GM10266 (cell line): Measurements from ENCODE around the gene LMO2.
A peak's percentile ranks its signal among the peaks of the same experiment; 100 is the strongest.

Experiments
- DNase-seq: peaks from one replicate; pipeline ENCODE4 v3.0.0; 2012; ENCODE audit errors: extremely low spot score
- TF ChIP-seq, protein P1 (sequence below): IDR thresholded peaks from 2 replicates; pipeline ENCODE4 v1.5.1; 2012; ENCODE audit warnings: mild to moderate bottlenecking, low read depth; ENCODE audit not compliant: control insufficient read depth, insufficient read depth; ENCODE audit errors: missing control alignments

The LMO2 gene

DNA sequence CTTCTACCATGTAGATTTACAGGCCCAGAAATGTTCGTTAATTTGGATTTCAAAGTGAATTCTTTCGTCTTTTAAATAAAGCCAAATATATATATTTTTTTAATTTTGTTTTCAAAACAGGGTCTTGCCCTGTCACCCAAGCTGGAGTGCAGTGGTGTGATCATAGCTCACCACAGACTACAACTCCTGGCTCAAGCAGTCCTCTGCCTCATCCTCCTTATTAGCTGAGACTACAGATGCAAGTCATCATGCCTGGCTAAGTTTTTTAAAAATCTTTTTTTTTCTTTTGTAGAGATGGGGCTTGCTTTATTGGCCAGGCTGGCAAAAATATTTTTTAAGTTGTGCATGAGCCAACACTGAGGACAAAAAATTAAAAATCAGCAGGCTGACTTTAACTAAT lies 5.0 kb upstream of the LMO2 start:
- DNase-seq: no peak
- TF ChIP-seq, protein P1, sequence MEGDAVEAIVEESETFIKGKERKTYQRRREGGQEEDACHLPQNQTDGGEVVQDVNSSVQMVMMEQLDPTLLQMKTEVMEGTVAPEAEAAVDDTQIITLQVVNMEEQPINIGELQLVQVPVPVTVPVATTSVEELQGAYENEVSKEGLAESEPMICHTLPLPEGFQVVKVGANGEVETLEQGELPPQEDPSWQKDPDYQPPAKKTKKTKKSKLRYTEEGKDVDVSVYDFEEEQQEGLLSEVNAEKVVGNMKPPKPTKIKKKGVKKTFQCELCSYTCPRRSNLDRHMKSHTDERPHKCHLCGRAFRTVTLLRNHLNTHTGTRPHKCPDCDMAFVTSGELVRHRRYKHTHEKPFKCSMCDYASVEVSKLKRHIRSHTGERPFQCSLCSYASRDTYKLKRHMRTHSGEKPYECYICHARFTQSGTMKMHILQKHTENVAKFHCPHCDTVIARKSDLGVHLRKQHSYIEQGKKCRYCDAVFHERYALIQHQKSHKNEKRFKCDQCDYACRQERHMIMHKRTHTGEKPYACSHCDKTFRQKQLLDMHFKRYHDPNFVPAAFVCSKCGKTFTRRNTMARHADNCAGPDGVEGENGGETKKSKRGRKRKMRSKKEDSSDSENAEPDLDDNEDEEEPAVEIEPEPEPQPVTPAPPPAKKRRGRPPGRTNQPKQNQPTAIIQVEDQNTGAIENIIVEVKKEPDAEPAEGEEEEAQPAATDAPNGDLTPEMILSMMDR: no peak

DNA sequence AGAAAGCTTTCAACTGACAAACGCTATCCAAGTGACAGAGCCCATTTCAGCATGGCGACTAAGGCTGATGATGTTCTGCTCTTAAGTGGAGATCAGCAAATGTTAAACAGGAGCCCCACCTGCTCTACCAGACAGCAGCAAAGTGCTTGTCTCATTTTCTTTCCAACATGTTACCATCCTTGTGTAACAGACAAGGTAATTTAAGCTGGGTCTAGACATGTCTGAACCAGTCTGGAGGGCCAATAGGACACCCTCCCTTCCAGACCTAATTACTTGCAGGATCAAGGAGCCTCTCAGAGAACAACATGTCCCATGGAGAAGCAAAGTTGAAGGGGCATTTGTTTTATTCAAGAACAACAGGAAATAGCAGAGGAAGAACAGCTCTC lies 3.9 kb upstream of the LMO2 start:
- TF ChIP-seq, protein P1: no peak
- DNase-seq: no peak

GRCh38 chr11:33894398-33894746 lies 2.5 kb upstream of the LMO2 start:
- no peak for DNase-seq
- TF ChIP-seq, protein P1: no peak

DNA sequence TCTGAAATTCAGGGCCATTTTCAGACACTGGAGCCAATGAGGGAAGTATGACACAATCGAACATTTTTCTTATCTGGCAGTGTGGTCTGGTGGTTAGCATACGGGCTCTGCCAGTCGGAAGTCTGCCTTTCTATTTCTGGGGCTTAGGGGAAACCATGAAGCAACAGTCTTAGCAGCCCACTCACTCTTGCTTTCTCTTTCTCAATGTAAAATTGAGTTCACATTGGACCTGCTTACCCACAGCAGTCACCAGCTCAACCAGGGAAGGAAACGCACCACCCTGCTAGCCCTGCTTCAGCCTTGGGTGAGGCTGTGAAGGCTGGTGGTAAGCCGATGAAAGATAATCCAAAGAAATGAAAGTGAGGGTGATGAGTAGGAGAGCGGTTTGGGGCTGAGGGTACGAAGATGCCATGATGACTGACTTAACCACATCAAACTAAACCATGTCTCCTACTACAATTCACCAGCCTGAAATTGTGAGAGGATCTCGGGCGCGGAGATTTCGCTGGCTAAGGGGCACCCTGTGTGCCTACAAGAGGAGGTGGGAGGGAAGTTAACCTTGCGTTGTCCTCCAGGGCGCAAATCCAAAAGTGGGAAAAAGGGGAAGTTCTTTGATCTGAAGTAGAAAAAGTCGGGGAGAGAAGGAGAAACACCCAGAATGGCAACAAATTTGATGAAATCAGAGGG lies 2.0 kb upstream of the LMO2 start:
- peak; percentile 70 for DNase-seq
- TF ChIP-seq, protein P1: no peak

GRCh38 chr11:33892906-33893594 lies 1.2 kb upstream of the LMO2 start:
- TF ChIP-seq, protein P1: no peak
- DNase-seq: no peak

GRCh38 chr11:33889821-33890378 lies 2.0 kb downstream of the LMO2 start:
- no peak for DNase-seq
- TF ChIP-seq, protein P1: no peak

GRCh38 chr11:33889296-33889695 lies 2.6 kb downstream of the LMO2 start:
- TF ChIP-seq, protein P1: no peak
- DNase-seq: no peak
